GM12864 (cell line): Measurements from ENCODE around the gene HERC4.

Experiments
- DNase-seq: peaks from one replicate; pipeline ENCODE4 v3.0.0-alpha.2; 2011; ENCODE audit warnings: low read depth
- H3K4me3 ChIP-seq: 2 replicates; pipeline ENCODE4 v1.5.1; 2011; ENCODE audit warnings: mild to moderate bottlenecking, low read depth, low read length, control low read depth
- CTCF ChIP-seq: IDR thresholded peaks from 2 replicates; pipeline ENCODE4 v1.5.1; 2011; ENCODE audit warnings: low read depth, mild to moderate bottlenecking, moderate library complexity, low read length, control low read depth, inconsistent platforms; ENCODE audit errors: missing control alignments

The HERC4 gene

GRCh38 chr10:68092512-68092911 is 17.4 kb upstream of the HERC4 start:
- DNase-seq, result no peak
- TF ChIP-seq CTCF, result no peak
- H3K4me3 ChIP-seq, result no peak overlapping the region

GRCh38 chr10:68090586-68090985 is 15.5 kb upstream of the HERC4 start:
- no peak overlapping the region for H3K4me3 ChIP-seq
- no peak for TF ChIP-seq CTCF
- DNase-seq, result no peak

- no peak overlapping the region for H3K4me3 ChIP-seq
- no peak for TF ChIP-seq CTCF
- no peak for DNase-seq
Observed at GRCh38 chr10:68088740-68089139, 13.7 kb upstream of the HERC4 start.

- H3K4me3 ChIP-seq, result no peak overlapping the region
- no peak for DNase-seq
- no peak for TF ChIP-seq CTCF
Observed at GRCh38 chr10:68087685-68088401, 12.8 kb upstream of the HERC4 start.

- DNase-seq, result no peak
- no peak for TF ChIP-seq CTCF
- H3K4me3 ChIP-seq, result no peak overlapping the region
Observed at GRCh38 chr10:68086910-68087684, 12.0 kb upstream of the HERC4 start.

- no peak overlapping the region for H3K4me3 ChIP-seq
- no peak for DNase-seq
- no peak for TF ChIP-seq CTCF
Observed at GRCh38 chr10:68086011-68086410, 10.9 kb upstream of the HERC4 start.
